Stimulated activated naive CD4-positive, alpha-beta T cell treated with Interleukin-2 at 50 U/mL for 16 hours (primary cell): ENCODE measurements around the gene TCP11L2.
"Not testable (repeated sequence)": the region's sequence is repeated elsewhere in the genome, so short reads cannot be mapped to it uniquely, and the experiment has no call there.

ENCODE experiments used
- DNase-seq: peaks from one replicate; lab custom pipeline; 2025; lab: John Stamatoyannopoulos, UW

Gene TCP11L2

DNA sequence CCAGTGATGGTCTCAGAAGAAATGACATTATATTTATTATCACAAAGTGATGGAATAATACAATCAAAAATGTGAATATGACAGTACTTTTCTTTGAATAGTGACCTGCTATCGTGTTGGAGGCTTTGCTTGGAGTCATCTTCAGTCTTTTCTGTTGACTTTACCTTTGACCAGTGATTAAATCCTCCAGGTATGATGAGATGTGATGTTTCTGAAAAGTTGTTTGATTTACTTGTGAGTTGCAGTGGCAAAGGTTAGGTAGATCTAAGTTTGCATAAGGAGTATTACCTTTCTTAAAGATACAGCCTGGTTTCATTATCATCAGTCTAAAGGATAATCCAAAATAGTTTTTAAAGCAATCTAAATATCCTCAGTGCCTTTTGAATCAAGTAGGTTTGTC is 4.6 kb downstream of the TCP11L2 start:
- DNase-seq, result no peak

DNA sequence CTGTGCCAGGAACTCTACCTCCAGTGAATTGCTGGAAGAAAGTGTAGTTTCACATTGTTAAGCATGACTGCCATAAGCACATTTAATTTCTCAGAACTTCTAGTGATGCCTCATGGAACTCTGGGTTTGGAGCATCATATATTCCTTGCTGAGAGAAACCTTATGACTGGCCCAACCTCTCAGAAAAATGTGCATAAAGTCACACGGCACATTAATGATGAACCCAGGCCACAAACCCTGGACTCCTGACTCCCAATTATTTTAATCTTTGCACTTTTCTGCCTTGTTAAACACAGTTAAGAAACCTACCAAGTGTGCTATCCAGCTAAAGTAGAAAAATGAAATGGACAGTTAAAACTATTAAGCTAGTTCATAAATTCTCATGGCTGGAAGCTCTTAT is 5.6 kb downstream of the TCP11L2 start:
- no peak for DNase-seq

DNA sequence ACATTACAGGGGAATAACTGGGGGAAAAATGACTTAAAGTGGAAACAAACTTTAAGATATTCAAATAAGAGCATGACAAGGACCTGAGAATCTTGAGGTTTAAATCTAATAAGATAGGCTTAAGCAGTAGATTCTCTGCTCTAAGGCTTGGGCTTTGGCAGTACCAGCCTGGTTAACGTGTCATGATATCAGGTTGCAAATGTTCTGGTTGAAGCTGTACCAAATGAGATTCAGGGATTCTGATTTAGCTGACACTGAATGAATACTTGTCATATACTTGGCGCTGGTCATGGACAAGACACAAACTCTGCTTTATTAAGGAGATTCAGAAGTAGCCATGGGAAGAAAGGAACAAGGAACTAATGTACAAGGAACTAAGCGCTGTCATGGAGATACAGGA is 6.1 kb downstream of the TCP11L2 start:
- no peak for DNase-seq

DNA sequence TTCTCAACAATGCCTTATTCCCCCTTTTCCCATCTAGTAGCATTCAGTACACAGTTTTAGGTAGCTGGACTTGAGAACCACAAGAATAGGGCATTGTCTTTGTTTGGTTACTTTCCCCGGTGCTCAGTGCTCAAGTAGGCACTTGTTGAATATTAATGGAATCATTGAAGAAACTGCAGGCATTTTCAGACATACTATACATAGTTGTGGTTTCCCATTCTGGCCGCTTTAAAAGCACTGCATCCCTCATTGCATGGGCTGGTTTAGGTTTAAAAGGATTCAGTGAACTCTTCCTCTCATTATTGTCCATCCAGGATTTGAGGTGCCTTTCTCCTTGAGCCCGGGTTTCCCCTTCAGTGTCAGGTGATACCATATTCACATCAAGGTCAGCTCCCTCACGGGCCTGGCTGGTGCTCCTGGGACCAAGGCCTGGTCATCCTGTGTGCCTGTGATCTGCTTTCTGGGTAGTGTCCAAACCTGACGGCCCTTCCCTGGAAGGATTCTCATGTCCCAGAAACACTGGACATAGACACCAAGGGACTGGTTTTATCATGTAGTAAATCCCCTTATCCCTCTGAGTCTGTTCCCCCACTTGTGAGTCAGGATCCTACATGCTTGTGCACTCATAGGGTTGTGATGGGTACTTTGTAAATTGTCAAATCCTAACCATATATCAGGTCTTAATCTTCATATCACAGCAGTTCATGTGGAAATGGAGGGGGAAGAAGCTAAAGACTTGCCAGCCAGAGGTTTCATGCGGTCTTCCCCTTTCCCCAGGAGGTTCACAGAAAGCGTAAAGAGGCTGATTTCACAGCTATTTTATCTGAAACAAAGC is 7.4 kb downstream of the TCP11L2 start:
- DNase-seq, result no peak

DNA sequence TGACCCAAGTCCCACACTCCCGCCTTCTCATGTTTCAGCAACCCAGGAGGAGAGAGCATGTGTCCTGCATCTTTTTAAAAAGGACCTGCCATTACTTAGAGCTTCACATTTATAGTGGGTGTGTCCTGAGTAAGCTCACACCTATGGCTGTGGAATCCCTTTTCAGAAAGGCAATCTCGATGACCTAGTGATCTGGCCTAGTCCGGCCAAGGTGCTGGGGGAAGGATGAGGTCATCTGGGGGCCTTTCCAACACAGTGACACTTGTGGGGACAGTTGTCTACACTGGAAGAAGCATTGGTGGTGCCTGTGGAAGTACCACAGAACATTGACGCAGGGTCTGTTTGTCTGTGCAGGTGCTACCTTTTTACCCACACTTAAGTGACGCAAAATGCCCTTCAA is 8.2 kb downstream of the TCP11L2 start:
- no peak for DNase-seq

DNA sequence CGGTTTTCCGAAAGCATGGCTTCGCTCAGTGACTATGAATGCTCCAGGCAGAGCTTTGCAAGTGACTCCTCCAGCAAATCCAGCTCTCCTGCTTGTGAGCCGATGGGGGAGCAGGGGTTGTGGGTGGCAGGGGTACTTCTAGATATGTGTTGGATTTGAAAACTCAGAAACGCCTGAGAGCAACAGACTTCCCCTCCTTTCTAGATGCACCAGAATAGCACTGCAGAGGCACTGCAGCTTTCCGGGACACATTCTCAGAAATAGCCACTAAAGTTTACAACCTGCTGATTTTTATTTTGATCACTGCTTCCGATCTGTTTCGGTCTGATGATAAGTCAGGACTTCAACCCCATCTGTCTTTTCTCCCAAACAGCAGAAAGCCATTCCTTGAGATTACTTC is 8.6 kb downstream of the TCP11L2 start:
- no peak for DNase-seq

DNA sequence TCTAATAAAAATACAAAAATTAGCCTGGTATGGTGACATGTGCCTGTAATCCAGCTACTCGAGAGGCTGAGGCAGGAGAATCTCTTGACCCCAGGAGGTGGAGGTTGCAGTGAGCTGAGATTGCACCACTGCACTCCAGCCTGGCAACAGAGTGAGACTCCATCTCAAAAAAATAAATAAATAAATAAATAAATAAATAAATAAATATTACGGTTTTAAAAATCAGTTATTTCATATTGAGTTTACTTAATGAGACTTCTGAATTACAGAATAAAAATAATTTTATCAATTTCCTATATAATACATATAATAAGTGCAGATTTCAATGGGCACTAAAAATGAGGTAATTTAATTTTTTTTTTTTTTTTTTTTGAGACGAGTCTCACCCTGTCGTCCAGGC is 10.9 kb downstream of the TCP11L2 start:
- not testable (repeated sequence) for DNase-seq

DNA sequence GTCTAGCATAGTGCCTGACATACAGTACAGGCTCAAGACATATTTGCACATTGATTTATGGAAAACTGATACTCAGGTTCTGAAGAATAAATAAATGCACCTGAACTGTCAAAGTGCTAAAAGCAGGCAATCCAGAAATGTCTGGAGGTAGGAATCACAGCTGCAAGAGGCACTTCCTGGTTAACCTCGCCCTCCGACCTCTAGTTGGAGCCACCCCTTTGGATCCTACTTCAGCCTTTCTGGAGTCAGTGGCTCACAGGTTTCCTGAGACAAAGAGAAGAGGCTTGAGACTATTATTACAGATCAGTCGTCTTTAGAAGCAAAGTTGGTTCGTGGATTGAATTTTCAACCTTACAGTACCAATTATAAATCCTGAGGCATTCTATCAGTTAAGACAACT is 13.0 kb downstream of the TCP11L2 start:
- DNase-seq, result no peak

DNA sequence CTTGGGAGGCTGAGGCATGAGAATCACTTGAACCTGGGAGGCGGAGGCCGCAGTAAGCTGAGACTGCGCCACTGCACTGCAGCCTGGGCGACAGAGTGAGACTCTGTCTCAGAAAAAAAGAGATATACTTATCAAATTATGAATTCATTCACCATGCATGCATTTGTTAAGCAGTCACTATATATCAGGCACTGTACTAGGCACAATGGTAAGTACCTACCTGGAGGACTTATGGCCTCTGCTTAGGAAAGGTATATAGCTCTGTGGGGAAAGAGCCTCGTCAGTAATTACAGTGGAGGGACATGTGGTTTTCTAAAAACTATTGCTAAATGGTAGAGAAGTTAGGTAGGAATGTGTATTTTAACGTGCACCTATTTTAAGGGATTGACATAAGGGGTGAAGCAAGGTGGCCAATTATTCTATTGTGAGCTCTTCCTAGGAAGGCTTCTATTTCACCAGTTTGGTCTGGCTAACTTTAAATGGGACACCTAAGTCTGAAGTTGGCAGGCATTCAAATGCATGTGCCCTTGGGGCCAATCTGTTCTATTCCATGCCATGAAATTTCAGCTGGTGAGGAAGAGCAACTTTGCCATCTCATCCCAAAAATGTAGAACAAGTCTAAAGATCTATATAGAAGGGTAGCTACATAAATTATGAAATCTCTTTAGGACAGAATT is 15.0 kb downstream of the TCP11L2 start:
- DNase-seq, result no peak

DNA sequence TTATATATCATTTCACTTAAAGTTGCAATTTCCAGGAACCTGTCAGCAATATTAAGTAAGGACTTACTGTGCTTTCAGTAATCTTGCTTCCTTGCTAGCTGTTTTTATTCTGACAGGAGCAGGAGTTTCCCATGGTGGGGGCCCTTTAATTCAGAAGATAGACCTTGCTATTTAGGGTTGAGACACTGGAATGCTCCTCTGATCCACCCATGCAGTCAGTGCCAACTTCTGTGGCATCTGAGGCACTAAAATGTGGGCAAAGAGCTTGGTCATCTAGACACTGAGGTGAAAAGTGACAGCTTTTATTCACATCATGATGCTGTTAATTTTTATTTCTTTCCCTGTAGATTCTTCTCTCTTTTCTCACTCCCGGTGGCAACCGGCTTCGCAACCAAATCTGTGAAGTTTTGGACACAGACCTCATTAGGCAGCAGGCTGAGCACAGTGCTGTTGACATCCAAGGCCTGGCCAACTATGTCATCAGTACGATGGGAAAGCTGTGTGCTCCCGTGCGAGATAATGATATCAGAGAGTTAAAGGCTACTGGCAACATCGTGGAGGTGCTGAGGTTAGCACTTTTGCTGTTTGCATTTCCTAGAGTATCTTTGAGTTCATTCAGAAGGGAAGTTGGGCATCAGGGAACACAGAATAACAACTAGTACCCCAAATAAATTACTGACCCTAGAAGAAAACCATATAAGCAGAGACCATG is 18.8 kb downstream of the TCP11L2 start:
- no peak for DNase-seq

DNA sequence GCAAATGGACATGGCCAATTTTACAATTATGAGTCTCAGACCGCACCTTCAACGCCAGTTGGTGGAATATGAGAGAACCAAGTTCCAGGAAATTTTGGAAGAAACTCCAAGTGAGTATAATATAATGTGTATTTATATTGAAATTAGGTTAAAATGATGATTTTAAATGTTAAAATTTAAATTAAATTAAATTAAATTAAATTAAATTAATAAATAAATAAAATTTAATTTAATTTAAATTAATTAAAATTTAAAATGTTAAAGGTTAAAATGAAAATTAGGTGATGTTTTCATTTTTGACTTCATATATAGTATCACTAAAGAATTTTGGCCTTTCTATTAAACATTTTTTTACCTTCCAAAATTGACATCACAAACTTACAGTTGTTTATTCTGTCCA is 21.0 kb downstream of the TCP11L2 start:
- no peak for DNase-seq

DNA sequence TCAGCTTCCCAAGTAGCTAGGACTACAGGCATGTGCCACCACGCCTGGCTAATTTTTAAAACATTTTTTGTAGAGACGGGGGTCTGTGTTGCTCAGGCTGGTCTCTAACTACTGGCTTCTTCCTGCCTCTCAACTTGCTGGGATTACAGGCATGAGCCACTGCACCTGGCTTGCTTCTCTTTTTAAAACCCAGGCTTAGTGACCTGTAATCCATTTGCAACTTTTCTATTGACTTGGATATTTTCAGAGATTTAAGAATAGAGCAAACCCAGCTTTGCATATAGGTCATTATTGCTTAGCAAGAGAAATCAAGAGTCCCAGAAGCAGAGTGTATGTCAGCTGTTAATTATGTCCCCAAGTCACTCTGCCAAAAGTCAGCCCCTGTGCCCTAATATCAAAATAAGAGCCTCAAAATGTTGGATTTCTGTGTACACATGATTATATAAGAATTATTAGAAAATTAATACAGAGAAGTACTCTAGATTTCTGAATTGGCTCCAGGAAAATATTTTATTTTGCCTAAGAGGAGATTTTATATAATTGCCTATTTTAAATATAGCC is 24.9 kb downstream of the TCP11L2 start:
- no peak for DNase-seq

DNA sequence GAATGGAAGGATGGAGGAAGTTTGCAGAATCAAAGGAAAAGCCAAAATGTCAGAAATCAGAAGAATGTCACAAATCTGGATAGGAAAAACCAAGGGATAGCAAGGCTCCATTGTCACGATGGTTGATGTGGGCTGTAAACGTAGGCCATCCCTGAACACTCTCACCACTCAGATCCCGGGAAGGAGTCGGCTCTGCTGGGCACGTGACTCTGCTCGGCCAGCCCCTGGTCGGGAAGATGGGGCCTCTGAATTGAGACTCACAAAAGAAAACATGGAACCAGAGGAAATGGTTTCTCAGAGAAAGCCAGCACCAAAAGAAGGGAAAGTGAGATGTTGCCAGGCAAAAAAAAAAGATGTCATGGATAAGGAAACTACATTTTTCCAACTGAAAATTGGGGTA is 26.2 kb downstream of the TCP11L2 start:
- no peak for DNase-seq

DNA sequence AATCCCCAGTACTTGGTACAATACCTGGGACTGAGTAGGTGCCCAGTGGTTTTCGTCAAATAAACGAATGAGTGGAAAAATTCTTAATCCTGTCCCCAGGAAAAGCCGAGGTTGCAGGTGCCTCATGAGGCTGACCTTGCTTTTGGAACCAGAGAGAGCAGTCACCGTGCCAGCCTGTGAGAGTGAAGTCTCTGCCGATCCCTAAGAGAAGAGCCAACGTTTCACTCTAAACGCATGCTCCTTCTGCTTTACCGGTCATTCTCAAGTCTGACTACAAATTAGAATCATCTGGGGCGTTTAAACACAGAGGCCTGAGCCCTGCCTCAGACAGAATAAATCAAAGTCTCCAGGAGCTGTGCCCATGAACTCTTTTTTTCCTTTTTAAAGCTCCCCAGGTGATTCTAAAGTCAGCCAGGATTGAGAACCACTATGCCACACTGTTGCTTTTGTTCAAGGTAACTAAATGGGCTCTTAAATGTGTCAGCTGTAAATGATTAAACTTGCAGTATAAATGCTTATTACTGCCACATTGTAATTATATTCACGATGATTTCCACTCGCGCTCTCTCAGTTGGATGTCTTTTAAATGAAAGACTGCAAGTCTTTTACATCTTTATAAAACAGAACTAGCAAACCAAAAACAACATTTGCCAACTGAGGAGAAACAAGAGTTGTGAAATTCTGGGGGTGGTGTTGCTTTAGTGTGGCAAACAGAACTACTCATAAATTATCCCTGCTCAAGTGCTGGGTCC is 26.9 kb downstream of the TCP11L2 start:
- DNase-seq, result no peak

DNA sequence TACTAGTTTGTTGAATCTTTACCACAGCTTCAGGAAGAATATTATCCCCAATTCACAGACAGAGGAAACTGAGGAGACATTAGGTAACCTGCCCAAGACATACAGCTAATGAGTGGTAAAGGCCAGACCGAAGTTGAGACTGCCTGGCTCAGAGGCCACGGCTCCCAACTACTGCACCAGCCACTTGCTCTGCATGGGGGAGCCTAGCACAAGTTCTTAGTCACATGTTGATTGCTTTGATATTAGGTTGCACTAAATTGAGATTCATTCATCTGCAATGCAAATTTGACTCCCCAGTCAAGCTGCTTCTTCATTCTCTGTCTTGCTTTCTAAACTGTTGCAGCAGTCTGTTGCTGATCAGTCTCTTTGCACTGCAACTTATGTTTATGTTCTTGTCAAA is 29.1 kb downstream of the TCP11L2 start:
- no peak for DNase-seq

DNA sequence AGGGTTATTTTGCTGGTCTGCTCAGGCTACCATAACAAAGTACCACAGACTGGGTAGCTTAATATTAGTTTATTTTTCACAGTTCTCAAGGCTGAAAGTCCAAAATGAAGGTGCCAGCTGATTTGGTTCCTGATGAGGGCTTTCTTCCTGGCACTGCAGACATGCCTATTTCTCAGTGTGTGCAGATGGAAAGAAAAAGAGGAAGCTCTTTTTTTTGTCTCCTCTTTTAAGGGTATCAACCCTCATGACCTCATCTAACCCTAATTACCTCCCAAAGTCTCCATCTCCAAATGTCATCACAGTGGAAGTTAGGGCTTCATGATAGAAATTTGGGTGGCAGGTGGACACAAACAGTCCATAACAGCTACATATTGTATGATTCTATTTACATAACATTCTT is 30.0 kb downstream of the TCP11L2 start:
- no peak for DNase-seq

DNA sequence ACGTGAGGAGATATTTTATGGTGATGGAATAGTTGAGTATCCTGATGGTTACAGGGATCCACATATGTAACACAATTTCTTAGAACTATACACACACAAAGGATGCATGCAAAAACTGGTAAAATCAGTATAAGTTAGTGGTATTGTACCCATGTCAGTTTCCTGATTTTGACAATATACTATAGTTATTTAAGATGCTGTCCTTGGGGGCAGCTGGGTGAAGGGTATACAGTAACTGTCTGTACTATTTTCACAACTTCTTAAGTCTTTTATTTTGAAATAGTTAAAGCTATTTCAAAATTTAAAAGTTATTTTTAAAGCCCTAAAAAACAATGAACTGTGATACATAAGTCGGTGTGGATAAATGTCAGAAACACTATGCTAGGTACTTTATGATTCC is 30.5 kb downstream of the TCP11L2 start:
- no peak for DNase-seq

DNA sequence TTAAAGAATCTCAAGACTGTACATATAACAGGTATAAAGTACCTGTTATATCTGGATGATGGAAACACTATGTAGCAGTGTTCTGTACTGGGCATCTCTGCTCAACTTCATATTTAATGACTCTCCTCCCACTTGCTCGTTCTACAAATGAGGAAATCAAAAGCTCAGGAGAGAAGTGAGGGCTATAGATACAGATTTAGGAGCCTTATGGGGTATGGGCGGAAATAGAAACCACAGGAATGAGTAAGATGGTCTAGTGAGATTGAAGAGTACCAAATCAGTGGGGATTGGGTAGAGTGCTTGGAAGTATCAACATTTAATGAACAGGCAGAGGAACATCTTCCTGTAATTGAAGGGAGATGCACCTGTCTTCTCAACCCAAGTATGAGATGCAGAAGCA is 31.2 kb downstream of the TCP11L2 start:
- DNase-seq, result no peak

DNA sequence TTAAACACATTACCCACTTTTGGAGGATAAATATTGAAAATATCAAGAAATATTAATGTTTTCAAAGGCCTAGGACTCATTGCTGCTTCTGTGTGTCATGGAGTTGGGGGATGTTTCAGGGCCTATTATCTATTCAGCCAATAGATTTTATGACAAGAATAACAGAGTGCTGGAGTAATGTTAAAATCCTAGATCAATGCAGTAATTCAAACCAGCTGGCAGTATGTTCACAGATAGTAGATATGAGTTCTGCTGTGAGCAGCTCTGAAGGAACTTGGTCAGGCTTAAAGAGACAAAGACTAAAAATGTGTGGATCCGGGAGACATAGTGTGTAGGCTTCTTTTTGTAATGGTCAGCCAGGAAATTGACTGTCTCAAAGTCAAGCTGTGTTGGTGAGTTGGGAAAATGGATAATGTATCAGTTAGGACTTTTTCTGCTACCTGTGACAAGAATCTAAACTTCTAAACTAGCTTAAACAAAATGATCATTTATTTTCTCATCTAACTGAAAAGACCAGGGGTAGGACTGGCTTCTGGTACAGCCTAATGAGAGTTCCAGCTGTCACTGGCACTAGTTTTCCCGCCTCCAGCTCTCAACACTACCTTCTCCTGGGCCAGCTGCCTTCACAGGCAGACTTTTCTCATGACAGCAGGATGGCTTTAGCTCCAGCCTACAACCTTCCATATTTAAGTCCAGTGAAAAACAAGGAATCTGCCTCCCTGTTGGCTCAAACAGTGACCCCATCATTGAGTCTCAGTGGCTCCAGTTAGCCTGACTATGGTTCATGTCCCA is 38.7 kb downstream of the TCP11L2 start:
- no peak for DNase-seq

DNA sequence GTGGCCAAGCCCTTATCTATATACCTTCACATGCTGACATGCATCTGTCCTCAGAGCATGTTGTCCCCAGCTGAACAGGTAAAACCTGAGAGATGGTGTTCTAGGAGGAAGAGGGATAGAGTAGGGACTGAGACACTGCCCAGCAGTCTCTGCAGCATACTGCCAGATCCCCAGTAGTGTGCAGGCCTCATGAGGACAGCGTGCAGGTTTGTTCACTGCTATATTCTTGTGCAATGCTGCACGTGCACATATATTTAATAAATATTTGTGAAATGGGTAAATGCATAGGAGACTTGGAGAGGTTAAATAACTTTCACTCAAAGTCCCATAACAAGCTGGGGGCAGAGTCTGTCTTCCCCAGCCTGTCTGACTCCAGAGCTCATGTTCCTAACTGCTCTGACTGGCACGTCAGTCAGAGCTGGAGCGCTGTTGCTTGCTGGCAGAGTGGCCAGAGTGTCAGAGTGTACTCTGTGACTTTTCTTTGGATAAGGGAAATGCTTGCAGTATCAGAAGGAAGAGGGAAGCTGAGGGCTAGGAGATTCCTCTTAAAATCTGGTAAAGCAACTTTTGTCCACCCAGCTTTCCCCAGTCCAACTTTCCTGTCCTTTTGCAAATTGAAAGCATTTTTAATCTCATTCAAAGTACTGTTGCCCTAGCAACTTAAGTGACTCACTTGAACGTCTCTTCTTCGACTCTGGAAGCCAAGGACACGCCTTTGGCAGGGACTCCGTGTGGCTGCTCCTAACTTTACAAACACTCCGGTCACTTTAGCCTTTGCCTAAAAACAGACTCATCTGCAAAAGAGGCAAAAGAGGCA is 40.1 kb downstream of the TCP11L2 start:
- DNase-seq, result no peak

DNA sequence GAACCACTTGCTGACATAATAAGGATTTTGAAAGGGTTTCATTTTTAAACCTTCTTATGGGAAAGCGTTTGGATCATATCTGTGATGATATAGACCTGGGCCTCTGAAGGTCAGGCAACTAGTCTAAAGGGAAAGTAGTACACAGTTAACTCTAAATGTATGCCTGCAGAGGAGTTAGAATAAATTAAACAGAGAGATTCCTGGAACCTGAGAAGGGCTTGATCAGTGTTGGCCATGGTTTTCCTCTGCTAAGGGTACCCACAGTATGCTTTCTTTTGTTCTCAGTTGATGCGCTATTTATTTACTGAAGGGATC is 40.6 kb downstream of the TCP11L2 start:
- no peak for DNase-seq
